ENCODE results near the gene MRPL11. TPM values are rescaled to one million over a fixed set of nuclear protein-coding genes. Genes with fewer than 3 reads are reported as not detected.

Gene MRPL11
- total and polyA plus RNA-seq, 10 of the 15 experiments (the other 5 are each of a cell fraction or from before 2014, with no cell fraction given) = 43.5 to 248 (median 109) TPM

DNA sequence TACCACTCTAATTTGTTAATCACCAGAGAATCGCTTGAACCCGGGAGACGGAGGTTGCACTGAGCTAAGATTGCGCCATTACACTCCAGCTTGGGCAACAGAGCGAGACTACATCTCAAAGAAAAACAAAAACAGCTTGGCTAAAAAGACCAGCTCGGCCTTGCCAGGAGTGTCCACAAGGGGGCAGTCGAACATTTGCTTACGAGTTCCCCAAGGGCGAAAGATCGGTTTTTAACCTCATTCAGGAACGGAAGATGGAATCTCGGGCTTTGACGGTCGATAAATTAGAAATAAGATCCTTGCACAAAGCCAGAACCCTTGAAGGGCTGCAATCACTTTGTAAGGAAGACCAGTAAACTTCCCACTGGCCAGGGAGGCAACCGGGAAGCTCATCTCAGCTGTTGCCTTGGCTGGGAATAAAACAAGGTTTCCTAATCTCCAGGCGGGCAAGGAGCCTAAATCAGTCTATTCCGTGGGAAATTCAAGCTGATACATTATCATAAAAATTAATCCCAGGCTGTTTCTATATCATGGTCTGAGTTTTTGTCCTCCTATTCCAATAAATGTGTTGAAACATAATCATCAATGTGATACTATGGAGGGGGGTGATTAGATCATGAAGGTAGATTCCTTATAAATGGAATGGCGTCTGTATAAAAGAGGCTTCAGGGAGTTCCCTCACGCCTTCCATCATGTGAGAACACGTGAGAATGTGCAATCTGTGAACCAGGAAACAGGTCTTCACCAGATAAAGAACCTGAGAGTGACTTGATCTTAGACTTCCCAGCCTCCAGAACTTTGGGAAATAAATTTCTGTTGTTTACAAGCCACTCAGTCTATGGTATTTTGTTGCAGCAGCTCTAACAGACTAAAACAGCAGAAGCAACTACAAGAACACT, 52.2 kb downstream of the MRPL11 start:
- in situ Hi-C loops (cut with MboI) = no loop called here
- Histone ChIP-seq H3K36me3 (ENCODE audit: control insufficient read depth in 2 of 2, insufficient read depth in 2 of 2, low read length in 1 of 2) (no peaks in the 10 kb centered on the region), H3K4me3 (no peak overlapping the region), H4K20me1 (ENCODE audit: control insufficient read depth, insufficient read depth) (no peaks in the 10 kb centered on the region), H2AFZ (ENCODE audit: control insufficient read depth, low read depth, low read length) (peak overlapping the region; percentile 84), H3K9me3 (replicated peaks; ENCODE audit: control insufficient read depth, insufficient read depth, low read length) (no peaks in the 10 kb centered on the region), H3K27ac (ENCODE audit: control insufficient read depth, insufficient read depth) (no peak overlapping the region), H3K79me2 (ENCODE audit: control insufficient read depth, insufficient read depth, low read length) (no peaks in the 10 kb centered on the region), H3K4me2 (ENCODE audit: control insufficient read depth, insufficient read depth) (peak overlapping the region; percentile 72), H3K9ac (ENCODE audit: control insufficient read depth, insufficient read depth, low read length) (0 out of 2 replicates have a peak overlapping the region, but pooled peaks have one; percentile 34), H3K4me1 (ENCODE audit: control insufficient read depth, insufficient read depth, low read length) (peaks cover 2% of the 10 kb centered on the region; the same call in 1 of the 2 replicates), H3K27me3 (replicated peaks in 1 of 2; ENCODE audit: control insufficient read depth in 2 of 2, insufficient read depth in 2 of 2, low read length in 1 of 2) (no peaks in the 10 kb centered on the region)
- ChIA-PET CTCF (interaction anchor here (0.7 to 9.0 kb wide), 49 partner anchors 8 to 529 kb away, joined by 3 to 166 read pairs (median 5); partner anchors contain the start of genes B4GAT1, BRMS1, DPP3 and MRPL11), POLR2A (interaction anchor here (0.6 to 2.7 kb wide), 6 partner anchors 9 to 444 kb away, joined by 3 to 12 read pairs (median 5); partner anchors contain the start of genes RBM4B and SLC29A2), SMC1A (ENCODE audit: uncharacterized antibody, unreplicated experiment) (interaction anchor here (0.6 to 1.9 kb wide), 23 partner anchors 9 to 414 kb away, joined by 3 to 24 read pairs (median 4); partner anchors contain the start of genes BRMS1, RBM4B and SLC29A2), RAD21 (ENCODE audit: unreplicated experiment) (interaction anchor here (0.6 to 5.0 kb wide), 19 partner anchors 8 to 292 kb away, joined by 3 to 49 read pairs (median 5); partner anchors contain the start of genes DPP3, SLC29A2 and YIF1A)
- 1% methylated on average over 20 of the region's 20 CpGs for WGBS (ENCODE audit: insufficient coverage, insufficient replicate concordance, low lambda C conversion rate, missing lambda C conversion rate)
- no TSS peak for BruUV-seq (replicated peaks)
- DNase-seq (ENCODE audit: low read depth, low spot score) (peak; percentile 41), FAIRE-seq (peak; percentile 95), ATAC-seq (peak; percentile 93)
- intact Hi-C loops (cut with micrococcal nuclease; ENCODE audit: unreplicated experiment) = no loop called here
- TF ChIP-seq SMARCA5 (IDR thresholded peaks at IDR 0.05) (peak; percentile 22; the same call in 1 of the 2 replicates), CREM (IDR thresholded peaks at IDR 0.05; ENCODE audit: low read depth) (no peak), RAD21 (IDR thresholded peaks at IDR 0.05; ENCODE audit: insufficient read depth, low read depth, low read length) (peak; percentile 62), STAT3 (IDR thresholded peaks at IDR 0.05; ENCODE audit: low read depth, low read length) (no peak), BHLHE40 (IDR thresholded peaks at IDR 0.05; ENCODE audit: borderline replicate concordance in 1 of 2, low read depth in 2 of 2, low read length in 1 of 2) (peak in 1 of 2 experiments; percentile 25; a peak in 1 of 4 replicates), FOXK2 (IDR thresholded peaks at IDR 0.05) (no peak), FOXM1 (IDR thresholded peaks at IDR 0.05; ENCODE audit: low read depth, low read length) (no peak), POU2F2 (IDR thresholded peaks at IDR 0.05; ENCODE audit: borderline replicate concordance, low read depth, low read length) (peak; percentile 77; the same call in 1 of the 3 replicates), SRF (IDR thresholded peaks at IDR 0.05; ENCODE audit: low read depth in 2 of 2, low read length in 2 of 2) (no peak), NFYB (IDR thresholded peaks at IDR 0.05; ENCODE audit: insufficient read depth, low read depth, low read length) (no peak), RBBP5 (conservative IDR thresholded peaks at IDR 0.05) (no peak), WRNIP1 (IDR thresholded peaks at IDR 0.05; ENCODE audit: borderline replicate concordance, low read depth, low read length) (no peak), PAX5 (IDR thresholded peaks at IDR 0.05; ENCODE audit: borderline replicate concordance, low read depth, low read length) (peak; percentile 85), ZBTB4 (CRISPR knock-in tag; IDR thresholded peaks at IDR 0.05) (no peak), SMAD5 (IDR thresholded peaks at IDR 0.05; ENCODE audit: low read depth) (no peak), PKNOX1 (IDR thresholded peaks at IDR 0.05) (no peak)
- TF ChIP-seq, protein P1, sequence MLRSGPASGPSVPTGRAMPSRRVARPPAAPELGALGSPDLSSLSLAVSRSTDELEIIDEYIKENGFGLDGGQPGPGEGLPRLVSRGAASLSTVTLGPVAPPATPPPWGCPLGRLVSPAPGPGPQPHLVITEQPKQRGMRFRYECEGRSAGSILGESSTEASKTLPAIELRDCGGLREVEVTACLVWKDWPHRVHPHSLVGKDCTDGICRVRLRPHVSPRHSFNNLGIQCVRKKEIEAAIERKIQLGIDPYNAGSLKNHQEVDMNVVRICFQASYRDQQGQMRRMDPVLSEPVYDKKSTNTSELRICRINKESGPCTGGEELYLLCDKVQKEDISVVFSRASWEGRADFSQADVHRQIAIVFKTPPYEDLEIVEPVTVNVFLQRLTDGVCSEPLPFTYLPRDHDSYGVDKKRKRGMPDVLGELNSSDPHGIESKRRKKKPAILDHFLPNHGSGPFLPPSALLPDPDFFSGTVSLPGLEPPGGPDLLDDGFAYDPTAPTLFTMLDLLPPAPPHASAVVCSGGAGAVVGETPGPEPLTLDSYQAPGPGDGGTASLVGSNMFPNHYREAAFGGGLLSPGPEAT (IDR thresholded peaks at IDR 0.05; ENCODE audit: low read depth) = 0 out of 2 replicates have a peak, but pooled peaks have one; percentile 30

All from GM12878 (cell line).